ENCODE measurements around the gene LCE1D. TPM values are rescaled to one million over a fixed set of nuclear protein-coding genes. Genes with fewer than 3 reads are reported as not detected.

LCE1D gene
- not detected for polyA plus RNA-seq (2013, experiment 1 of 2; ENCODE audit: insufficient read length)
- not detected for polyA plus RNA-seq (2013, experiment 2 of 2; ENCODE audit: insufficient read length)

- no peak for DNase-seq
Measured at GRCh38 chr1:152796421-152796820, at the start of gene LCE1D. LCE1D (plus strand) TSS chr1:152796721; CDS start chr1:152797795, 1,074 bp downstream.

GRCh38 chr1:152747831-152748230 is 48.7 kb upstream of the LCE1D start:
- peak; percentile 10 for DNase-seq

- DNase-seq: peak; percentile 69
Measured at GRCh38 chr1:152752225-152752624, 44.3 kb upstream of the LCE1D start.

- no peak for DNase-seq
Measured at GRCh38 chr1:152753586-152753985, 42.9 kb upstream of the LCE1D start.

DNA sequence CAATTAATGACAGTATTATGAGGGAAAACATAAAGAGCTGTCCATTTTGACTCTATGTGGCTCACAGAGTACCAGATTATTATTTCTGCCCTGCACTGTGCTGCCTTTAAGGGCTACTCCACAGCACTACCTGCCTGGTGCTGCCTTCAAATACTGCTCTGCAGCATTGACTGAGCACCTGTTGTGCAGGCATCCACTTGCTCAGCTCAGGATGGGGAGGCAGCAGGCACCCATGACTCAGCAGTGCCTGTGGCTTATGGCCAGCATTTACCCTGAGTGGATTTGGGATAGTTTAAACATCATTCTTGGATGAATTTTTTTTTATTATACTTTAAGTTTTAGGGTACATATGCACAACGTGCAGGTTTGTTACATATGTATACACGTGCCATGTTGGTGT is 39.6 kb upstream of the LCE1D start:
- no peak for DNase-seq

DNA sequence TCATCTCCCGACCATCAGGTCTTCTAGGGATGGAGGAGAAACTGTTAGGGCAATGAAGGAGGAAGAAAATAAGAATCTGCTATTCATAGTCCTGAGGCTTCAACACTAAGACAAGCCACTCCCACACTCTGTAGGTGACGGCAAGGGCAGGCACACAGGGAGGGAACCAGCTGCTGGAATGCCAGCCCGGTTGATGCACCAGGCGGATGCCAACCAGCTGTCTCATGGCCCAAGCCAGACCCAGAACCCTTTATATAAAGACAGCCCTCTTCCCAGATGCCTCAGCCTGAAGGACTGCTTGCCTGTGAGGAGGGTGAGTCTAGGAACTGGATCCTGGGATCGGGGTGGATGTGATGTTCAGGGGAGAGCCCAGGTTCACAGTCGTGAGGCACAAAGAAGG is 38.8 kb upstream of the LCE1D start, which contains the start of gene KPRP:
Gene KPRP, plus strand, starts transcription at position 279 of the 400 bp plus-strand sequence. CDS start 1,564 bp downstream, outside the sequence.
- DNase-seq: no peak

DNA sequence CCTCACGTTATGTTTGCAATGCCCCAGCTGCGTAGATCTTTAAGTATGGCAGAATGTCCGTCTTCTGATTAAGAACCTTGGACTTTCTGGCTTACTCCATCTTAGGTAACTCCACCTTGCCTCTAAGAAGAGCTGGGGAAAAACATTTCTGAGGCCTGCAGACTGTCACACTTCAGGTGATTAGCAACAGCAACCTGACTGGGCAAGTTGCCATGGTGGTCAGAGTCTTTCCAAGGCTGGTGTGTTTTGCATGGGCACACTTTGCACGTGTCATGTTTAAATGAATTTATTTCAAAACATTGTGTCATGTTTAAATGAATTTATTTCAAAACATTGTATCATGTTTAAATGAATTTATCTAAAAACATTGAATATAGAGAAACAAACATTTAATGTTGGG is 37.9 kb upstream of the LCE1D start:
- DNase-seq: no peak

GRCh38 chr1:152759453-152760173 is 36.9 kb upstream of the LCE1D start:
- no peak for DNase-seq

- no peak for DNase-seq
Measured at GRCh38 chr1:152760551-152761190, 35.9 kb upstream of the LCE1D start.

DNA sequence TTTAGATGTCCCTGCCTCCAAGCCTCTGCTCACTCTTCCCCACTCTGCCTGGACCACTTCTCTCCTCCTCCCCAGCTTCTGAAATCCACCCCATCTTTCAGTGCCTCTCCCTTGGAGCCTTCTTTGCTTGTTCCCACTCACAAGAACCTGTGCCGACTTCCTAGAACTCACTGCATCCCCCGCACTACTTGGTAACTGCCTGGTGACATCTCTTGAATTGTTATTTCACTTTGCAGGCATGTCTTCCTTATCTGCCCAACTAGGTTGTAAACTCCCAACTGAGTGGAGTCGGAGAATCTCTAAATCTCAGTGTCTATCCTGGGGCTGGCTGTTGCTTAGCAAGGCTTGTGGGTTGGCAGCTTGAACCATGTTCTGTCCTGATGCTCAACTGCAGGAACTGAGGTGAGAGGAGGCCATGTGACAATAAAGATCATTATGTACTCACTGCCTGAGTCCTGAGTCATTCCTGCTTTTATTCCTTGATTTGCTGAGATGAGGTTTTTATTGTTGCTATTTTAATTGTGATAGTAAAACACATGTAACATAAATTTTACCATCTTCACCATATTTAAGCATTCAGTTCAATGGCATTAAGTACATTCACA is 34.8 kb upstream of the LCE1D start:
- no peak for DNase-seq

- peak; percentile 19 for DNase-seq
Measured at GRCh38 chr1:152768847-152769533, 27.5 kb upstream of the LCE1D start.

- DNase-seq: no peak
Measured at GRCh38 chr1:152770411-152770810, 26.1 kb upstream of the LCE1D start.

- no peak for DNase-seq
Measured at GRCh38 chr1:152774875-152775274, 21.6 kb upstream of the LCE1D start, which contains the start of gene LCE1F. LCE1F (plus strand) TSS chr1:152775140; CDS start chr1:152776372, 1,232 bp downstream.

GRCh38 chr1:152776361-152776760 is 20.2 kb upstream of the LCE1D start:
- DNase-seq: no peak

DNA sequence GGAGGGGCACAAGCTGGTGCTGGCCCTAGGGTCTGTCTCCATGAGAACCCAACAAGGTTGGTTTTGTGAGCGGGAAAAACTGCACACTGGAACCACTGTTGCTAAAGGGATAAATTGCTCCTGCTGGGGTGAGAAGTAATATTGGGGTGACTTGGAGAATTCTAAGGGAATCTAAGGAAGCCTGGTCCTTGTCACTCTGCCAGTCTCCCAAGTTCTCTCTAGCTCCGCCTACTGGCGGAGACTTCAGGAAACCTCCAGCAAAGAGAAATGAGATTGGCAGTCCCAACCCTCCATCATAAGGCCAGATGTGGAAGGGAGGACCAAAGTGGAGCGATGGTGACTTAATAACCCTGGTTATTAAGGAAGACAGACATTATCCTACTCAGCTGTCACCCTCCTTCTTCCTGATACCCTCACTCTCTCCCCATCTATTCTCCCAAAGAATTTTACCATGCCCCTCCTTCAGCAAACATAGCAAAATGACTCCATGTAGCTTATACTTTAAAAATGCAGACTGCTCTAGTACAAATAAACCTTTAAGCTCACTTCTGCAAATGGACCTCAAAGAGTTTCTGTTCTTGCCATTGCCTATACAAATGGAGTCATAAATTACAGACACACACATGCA is 18.9 kb upstream of the LCE1D start:
- DNase-seq: no peak

DNA sequence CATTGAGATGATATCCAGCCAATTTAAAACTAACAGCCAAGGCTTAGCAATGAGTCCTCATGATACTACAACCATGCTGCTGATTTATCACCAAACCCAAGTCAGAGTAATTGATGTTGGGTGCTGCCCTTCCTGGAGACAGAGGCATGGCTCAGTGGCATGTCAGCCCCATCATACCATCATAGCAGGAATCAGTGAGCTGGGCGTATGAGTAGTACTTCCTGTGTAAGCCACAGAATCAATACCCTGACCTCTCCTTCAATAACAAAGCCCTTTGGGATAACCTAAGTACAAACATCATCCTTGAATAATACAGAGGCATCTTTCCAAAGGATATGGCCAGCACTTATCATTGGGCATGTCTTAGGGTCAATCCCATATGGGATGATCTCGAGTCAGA is 13.4 kb upstream of the LCE1D start:
- no peak for DNase-seq

DNA sequence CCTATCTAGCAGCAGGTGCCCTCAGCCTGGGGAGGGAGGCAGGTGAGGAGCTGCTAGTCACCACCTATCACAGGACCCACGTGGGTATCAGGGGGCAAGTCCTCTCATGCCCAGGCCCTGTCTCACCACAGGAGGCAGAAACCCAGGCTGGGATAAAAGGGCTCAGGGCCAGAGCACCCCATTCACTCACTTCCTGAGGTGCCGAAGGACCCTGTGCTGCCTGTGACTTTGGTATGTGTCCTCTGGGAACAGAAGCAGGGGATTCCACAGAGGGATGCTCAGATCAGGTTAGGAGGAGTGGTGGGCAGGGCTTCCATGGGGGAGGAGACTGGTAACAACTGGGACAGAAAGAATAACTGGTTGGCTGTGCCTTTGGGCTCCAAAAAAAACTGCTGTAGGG is 10.4 kb upstream of the LCE1D start, which contains the start of gene LCE1E:
Gene LCE1E, plus strand, starts transcription at position 181 of the 400 bp plus-strand sequence. CDS start 1,043 bp downstream, outside the sequence.
- DNase-seq: no peak

GRCh38 chr1:152795686-152796085 is 835 bp upstream of the LCE1D start:
- DNase-seq: no peak

DNA sequence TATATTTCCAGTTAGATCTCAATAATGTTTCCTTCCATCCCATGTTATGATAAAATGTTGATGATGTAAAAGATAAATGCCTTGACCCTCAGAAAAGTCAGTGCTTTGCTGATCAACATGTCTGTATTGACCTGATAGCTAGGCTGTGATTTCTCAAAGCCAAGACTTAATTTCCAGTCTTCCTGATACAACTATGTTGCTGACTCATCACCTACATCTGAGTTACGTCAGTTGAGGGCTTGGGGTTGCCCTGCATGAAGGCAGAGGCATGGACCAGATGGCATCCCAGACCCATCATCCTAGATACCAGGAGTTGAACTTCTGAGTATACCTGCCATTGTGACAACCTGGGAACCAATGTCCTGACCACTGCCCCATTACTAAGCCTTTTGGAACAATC is 4.8 kb downstream of the LCE1D start:
- DNase-seq: no peak

- no peak for DNase-seq
Measured at GRCh38 chr1:152806576-152806975, 10.1 kb downstream of the LCE1D start, which contains the start of gene LCE1C. LCE1C (minus strand) TSS chr1:152806651; CDS start chr1:152805478, 1,173 bp downstream.

GRCh38 chr1:152811050-152811449 is 14.5 kb downstream of the LCE1D start:
- DNase-seq: no peak

GRCh38 chr1:152811671-152812070 is 15.2 kb downstream of the LCE1D start, which contains the start of gene LCE1B:
LCE1B (plus strand) TSS chr1:152811971; CDS start chr1:152812447, 476 bp downstream.
- DNase-seq: no peak

Data from fibroblast of skin of abdomen (primary cell).